Islet precursor cell (in vitro differentiated cells): ENCODE results near the gene TSHZ3.
A peak's percentile ranks its signal among the peaks of the same experiment; 100 is the strongest.

ENCODE experiments used
- DNase-seq: peaks from one replicate; pipeline ENCODE4 v3.0.0-alpha.2; 2018

TSHZ3 gene

DNA sequence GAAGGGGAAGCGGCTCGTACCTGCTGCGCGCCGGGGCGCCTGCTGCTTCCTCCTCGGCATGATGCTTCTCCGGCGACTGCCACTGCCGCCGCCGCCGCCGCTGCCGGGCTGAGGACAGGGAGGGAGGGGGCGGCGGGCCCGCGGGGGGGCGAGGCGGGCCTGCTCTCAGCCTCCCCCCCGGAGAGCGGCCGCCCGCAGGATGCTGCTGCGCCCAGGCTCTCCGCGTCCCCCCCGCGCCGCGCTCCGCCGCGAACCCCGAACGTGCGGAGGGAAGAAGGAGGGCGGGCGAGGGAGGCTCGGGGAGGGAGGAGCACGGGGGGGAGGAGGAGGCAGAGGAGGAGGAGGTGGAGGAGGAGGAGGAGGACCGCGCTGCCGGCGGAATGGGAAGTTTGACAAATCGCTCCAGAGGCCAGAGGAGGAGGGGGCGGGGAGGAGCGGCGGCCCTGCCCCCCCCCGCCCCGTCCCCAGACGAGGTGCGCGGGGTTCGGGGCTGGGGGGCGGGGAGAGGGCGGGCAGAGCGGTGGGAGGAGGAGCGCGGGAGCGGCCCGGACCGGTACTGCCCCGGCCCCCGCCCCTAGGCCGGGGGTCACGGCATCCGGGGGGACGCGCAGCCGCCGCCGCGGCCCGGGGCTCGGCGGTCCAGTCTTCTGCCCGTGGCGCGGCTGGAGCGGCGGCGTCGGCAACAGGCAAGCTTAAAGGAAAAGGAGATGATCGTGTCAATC, at the start of gene TSHZ3:
TSHZ3 (minus strand) TSS at position 277 of the 722 bp plus-strand sequence; CDS start at position 60, 217 bp downstream.
- peak; percentile 89 for DNase-seq

DNA sequence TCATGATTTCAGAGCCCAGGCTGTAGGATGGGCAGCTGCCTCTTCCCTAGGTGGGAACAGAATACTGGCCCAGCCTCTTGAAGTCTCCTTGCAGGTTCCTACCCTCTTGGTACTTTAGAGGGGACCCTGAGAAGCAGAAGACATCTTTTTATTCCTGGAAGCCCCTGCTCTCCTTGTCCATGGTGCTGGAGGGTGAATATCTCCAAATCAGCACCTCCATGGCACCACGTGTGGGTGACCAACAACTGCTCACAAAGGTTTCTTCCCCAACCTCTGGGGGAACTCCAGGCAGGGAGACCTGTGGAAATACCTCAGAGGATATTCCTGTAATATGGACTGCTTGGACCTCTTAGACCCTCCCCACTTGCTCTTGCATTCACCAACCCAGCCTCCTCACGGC, 48.1 kb upstream of the TSHZ3 start:
- DNase-seq, result no peak

- DNase-seq, result no peak
Observed at GRCh38 chr19:31392464-31392863, 43.2 kb upstream of the TSHZ3 start.

DNA sequence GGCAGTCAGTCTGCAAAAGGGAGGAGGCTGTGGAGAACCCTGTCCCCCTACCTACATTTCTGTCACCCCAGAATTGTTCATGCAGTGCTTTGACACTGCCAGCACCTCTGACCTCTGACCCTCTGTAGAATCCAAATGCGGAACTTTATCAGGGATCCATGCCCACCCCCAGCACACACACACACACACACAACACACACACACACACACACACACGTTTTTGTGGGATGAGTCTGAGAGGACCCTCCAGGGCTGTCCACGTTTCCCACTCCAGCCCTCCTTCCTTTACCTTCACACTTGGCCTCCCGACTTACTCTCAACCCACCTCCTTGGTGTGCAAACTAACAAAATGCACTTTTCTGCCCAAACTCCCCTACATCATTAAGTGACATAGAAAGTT, 42.3 kb upstream of the TSHZ3 start:
- no peak for DNase-seq

GRCh38 chr19:31390711-31391110, 41.5 kb upstream of the TSHZ3 start:
- no peak for DNase-seq

GRCh38 chr19:31389874-31390273, 40.6 kb upstream of the TSHZ3 start:
- DNase-seq, result no peak

GRCh38 chr19:31387717-31388301, 38.6 kb upstream of the TSHZ3 start:
- DNase-seq, result no peak

GRCh38 chr19:31386806-31387205, 37.6 kb upstream of the TSHZ3 start:
- no peak for DNase-seq

DNA sequence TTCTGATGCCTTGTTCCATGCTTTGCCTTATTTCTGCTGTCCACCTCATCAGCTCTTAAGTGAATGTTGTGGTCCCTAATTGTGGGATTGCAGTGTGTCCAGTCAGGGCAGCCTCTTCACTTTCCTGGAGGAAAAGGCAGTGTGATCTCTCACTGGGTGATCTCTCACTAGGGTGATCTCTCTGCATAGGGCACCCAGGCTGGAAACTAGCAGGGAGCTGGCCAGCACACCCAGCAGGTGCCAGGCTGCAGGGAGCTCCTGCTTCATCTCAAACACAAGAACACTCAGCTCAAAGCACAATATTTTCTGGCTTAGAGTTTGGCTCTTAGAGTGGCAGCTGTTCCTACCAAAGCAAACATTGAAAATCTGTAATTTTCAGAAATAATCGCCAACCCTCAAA, 36.5 kb upstream of the TSHZ3 start:
- no peak for DNase-seq

DNA sequence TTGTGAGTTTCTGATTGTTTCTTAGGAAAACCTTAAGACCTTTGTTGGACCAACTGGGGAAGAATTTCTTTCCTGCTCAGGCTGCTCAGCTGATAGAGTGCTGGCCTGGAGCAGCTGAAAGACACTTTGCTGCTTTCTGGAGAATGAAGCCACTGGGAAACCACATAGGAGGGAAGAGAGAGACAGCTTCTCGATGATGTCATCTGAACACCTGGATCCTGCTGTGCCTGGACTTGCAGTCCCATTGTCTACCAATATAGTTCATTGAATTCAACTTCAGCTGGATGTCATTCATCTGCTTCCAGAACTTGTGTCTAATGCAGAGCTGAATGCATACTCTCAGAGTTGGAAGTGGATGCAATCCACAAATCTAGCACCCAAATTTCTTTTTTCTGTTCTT, 34.3 kb upstream of the TSHZ3 start:
- no peak for DNase-seq

DNA sequence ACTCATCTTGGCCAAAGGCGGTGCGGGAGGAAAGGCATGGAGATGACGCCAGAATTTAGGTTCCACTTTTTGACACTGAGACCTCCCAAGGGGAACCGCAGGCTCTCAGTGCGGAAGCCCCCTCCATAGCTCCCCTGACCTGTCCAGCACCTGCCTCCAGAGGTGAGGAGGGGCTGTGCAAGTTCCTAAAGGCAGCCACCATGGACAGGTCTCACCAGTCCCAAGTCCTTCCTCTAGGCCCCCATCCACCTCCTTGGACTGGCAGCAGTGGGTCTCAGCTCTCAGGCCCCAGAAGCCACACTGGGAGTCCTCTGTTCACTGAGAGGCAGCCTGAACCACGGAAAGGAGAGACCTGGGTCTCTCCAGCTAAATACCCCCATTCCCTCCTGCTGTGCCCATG, 31.6 kb upstream of the TSHZ3 start:
- DNase-seq, result no peak

- DNase-seq, result peak; percentile 76
Observed at GRCh38 chr19:31378404-31378803, 29.2 kb upstream of the TSHZ3 start.

GRCh38 chr19:31377736-31378135, 28.5 kb upstream of the TSHZ3 start:
- no peak for DNase-seq

GRCh38 chr19:31372246-31372781, 23.1 kb upstream of the TSHZ3 start:
- DNase-seq, result no peak

DNA sequence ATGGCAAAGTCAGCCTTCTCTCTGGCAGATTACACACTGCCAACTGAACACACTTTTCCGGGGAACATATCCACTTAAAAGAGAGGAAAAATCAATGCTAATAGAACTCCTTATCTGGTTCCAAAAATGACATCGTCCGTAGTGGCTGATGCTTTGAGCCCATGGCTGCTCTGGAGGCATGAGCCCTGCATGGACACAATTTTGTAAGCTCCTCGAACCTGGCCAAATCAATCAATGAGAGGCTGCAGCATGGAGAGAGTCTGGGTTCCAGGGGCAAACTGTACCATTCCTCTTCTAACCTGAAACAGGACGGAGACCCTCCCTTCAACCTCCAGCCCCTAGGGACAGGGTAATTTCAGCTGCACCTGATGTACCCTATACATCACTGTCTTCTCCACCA, 21.0 kb upstream of the TSHZ3 start:
- DNase-seq, result no peak

- DNase-seq, result no peak
Observed at GRCh38 chr19:31364963-31365362, 15.7 kb upstream of the TSHZ3 start.

GRCh38 chr19:31361728-31362127, 12.5 kb upstream of the TSHZ3 start:
- DNase-seq, result no peak

DNA sequence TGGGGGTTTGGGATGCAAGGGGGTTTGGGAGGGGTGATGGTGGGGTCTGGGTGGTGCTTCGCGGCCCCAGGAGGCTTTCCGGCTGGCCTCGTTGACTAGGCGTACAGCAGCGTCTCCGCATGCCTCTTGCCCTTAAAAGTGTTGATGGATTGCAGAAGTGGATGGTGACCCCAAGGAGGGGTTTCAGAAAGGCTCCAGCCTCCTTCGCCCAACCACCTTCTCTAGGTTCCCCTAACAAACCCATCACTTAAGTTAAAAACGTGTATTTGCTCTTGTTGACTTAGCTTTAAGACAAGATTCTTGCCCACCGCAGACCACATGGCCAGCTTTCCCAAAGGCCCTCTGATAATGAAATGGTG, 8.1 kb upstream of the TSHZ3 start:
- DNase-seq, result no peak

- peak; percentile 76 for DNase-seq
Observed at GRCh38 chr19:31356587-31357314, 7.5 kb upstream of the TSHZ3 start.

DNA sequence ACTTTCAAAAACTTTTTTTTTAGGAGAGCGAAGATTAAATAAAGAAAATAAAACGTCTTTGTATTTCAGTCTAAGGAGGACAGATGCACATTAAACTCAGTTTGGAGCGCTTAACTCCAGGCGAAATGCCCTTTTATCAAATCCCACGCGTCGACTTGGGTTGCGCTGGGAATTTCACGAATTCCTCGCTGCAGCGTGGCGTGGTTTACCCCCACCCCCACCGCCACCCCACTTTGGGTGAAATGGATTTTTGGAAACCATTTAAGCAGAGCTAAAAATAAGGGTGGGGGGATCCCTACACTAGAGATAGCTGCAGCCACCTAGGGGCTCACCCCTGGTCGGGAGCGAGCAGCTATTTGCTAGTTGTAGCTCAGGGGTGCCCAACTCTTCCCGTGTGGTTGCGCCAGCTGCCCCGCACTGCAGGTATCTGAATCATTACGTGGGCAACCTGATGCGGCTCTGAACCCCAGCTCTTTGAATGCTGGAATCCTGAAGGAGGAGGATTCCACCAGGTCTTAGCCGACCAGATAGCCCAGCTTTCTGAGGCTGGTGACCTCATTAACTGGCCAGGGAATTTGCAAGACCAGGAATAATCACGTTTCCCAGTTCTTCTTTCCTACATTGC, 6.5 kb upstream of the TSHZ3 start:
- no peak for DNase-seq

- DNase-seq, result peak; percentile 77
Observed at GRCh38 chr19:31354799-31355664, 5.8 kb upstream of the TSHZ3 start.

- no peak for DNase-seq
Observed at GRCh38 chr19:31354316-31354715, 5.1 kb upstream of the TSHZ3 start.

GRCh38 chr19:31353833-31354232, 4.6 kb upstream of the TSHZ3 start:
- DNase-seq, result peak; percentile 70
